H1 (cell line): Measurements from ENCODE around the gene FEM1C.

Experiments
- CHD1 ChIP-seq: IDR thresholded peaks from 2 replicates; pipeline ENCODE4 v1.6.1; 2012; ENCODE audit warnings: low read depth, low read length, improper control_type of control experiment
- EZH2 ChIP-seq: fragments of 200-600 bp; sonication (generic); IDR thresholded peaks from 2 replicates; pipeline ENCODE4 v1.7.1; 2012; ENCODE audit warnings: low read depth, mild to moderate bottlenecking, moderate library complexity, low read length, inconsistent platforms; ENCODE audit not compliant: severe bottlenecking
- POLR2A ChIP-seq, 2 experiments: IDR thresholded peaks; 1 replicate in 1 of 2; 2 replicates in 1 of 2; pipeline ENCODE4 v1.6.1; 2011; ENCODE audit warnings: low read depth in 2 of 2, low read length in 2 of 2, mild to moderate bottlenecking in 2 of 2; ENCODE audit errors: control extremely low read depth in 1 of 2
- POLR2AphosphoS5 ChIP-seq: IDR thresholded peaks from 2 replicates; pipeline ENCODE4 v1.6.1; 2011; ENCODE audit warnings: low read depth, low read length
- RAD21 ChIP-seq, 2 experiments: IDR thresholded peaks in 1 of 2; conservative IDR thresholded peaks in 1 of 2; 2 replicates each; pipeline ENCODE4 v1.6.1; 2011; ENCODE audit warnings: low read depth in 2 of 2, low read length in 2 of 2, improper control_type of control experiment in 1 of 2, inconsistent platforms in 1 of 2, mild to moderate bottlenecking in 1 of 2, moderate library complexity in 1 of 2
- RXRA ChIP-seq: IDR thresholded peaks from 2 replicates; pipeline ENCODE4 v1.6.1; 2011; ENCODE audit warnings: low read depth, mild to moderate bottlenecking, low read length, moderate library complexity; ENCODE audit not compliant: insufficient read depth
- SIX5 ChIP-seq: IDR thresholded peaks from 2 replicates; pipeline ENCODE4 v1.6.1; 2011; ENCODE audit warnings: mild to moderate bottlenecking, low read depth, low read length
- SUZ12 ChIP-seq: fragments of 200-600 bp; sonication (generic); IDR thresholded peaks from 2 replicates; pipeline ENCODE4 v1.6.1; 2012; ENCODE audit warnings: mild to moderate bottlenecking, inconsistent platforms, low read length, moderate library complexity, mixed read lengths
- TCF12 ChIP-seq: IDR thresholded peaks from 2 replicates; pipeline ENCODE4 v1.6.1; 2011; ENCODE audit warnings: low read depth, mild to moderate bottlenecking, low read length
- YY1 ChIP-seq: IDR thresholded peaks from 2 replicates; pipeline ENCODE4 v1.6.1; 2011; ENCODE audit warnings: low read depth, mild to moderate bottlenecking, low read length
- TF ChIP-seq, protein P1 (sequence below), 3 experiments: IDR thresholded peaks; 1 replicate in 2 of 3; 2 replicates in 1 of 3; pipeline versions ENCODE4 v1.5.1 to v1.6.1; 2011; ENCODE audit warnings: low read length in 3 of 3, mild to moderate bottlenecking in 3 of 3, inconsistent platforms in 2 of 3, low read depth in 1 of 3, moderate library complexity in 1 of 3; ENCODE audit not compliant: insufficient read depth in 1 of 3; ENCODE audit errors: control extremely low read depth in 1 of 3
- TF ChIP-seq, protein P2 (sequence below): IDR thresholded peaks from 2 replicates; pipeline ENCODE4 v1.6.1; 2011; ENCODE audit warnings: low read depth, mild to moderate bottlenecking, low read length; ENCODE audit not compliant: insufficient read depth

DNA sequence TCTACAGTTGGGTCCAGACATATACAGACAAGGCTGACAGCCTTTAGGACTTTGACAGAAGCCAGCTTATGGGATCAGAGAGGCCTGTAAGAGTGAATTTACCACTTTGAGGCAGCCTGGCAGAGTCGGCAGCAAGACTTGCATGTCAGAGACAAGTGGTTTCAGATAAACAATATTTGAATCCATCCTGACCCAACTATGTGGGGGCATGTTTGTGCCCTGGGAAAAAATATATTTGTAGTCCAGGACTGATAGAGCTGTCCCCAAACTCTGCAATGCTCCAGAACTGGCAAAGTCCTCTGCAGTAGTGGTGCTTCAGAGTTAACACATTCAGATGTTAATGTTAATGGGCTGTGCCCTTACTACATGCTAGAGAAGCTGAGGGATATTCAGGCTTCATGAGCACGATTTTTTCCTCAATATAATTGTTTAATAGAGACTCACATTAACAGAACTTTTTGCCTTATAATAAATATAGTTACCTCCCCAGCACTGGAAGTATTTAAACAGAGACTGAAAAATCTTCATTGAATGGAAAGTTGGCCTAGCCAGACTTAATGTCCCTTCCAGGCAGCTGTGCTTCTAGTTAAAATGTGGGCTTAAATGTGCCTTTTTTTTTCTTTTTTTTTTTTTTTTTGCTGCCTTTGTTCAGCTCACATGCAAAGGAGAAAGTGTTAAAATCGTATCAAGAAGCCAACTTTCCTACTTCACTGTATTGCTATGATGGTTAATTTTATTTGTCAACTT is 42.9 kb downstream of the FEM1C start:
- TF ChIP-seq RXRA, result no peak
- TF ChIP-seq, protein P1, sequence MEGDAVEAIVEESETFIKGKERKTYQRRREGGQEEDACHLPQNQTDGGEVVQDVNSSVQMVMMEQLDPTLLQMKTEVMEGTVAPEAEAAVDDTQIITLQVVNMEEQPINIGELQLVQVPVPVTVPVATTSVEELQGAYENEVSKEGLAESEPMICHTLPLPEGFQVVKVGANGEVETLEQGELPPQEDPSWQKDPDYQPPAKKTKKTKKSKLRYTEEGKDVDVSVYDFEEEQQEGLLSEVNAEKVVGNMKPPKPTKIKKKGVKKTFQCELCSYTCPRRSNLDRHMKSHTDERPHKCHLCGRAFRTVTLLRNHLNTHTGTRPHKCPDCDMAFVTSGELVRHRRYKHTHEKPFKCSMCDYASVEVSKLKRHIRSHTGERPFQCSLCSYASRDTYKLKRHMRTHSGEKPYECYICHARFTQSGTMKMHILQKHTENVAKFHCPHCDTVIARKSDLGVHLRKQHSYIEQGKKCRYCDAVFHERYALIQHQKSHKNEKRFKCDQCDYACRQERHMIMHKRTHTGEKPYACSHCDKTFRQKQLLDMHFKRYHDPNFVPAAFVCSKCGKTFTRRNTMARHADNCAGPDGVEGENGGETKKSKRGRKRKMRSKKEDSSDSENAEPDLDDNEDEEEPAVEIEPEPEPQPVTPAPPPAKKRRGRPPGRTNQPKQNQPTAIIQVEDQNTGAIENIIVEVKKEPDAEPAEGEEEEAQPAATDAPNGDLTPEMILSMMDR (IDR thresholded peaks at IDR 0.05; ENCODE audit: control extremely low read depth in 1 of 3, insufficient read depth in 1 of 3, low read depth in 1 of 3, low read length in 3 of 3), result no peak
- no peak for TF ChIP-seq RAD21 (IDR thresholded peaks at IDR 0.05 in 1 of 2, conservative IDR thresholded peaks at IDR 0.05 in 1 of 2; ENCODE audit: low read depth in 2 of 2, low read length in 2 of 2)
- no peak for TF ChIP-seq EZH2
- no peak for TF ChIP-seq SIX5
- TF ChIP-seq CHD1, result no peak
- no peak for TF ChIP-seq YY1
- no peak for TF ChIP-seq POLR2AphosphoS5
- no peak for TF ChIP-seq SUZ12
- TF ChIP-seq, protein P2, sequence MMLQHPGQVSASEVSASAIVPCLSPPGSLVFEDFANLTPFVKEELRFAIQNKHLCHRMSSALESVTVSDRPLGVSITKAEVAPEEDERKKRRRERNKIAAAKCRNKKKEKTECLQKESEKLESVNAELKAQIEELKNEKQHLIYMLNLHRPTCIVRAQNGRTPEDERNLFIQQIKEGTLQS, result no peak
- no peak for TF ChIP-seq TCF12
- TF ChIP-seq POLR2A (IDR thresholded peaks at IDR 0.05; ENCODE audit: control extremely low read depth in 1 of 2, low read depth in 2 of 2, low read length in 2 of 2), result no peak
